Measurements from ENCODE around the gene CD38.

Gene CD38

GRCh38 chr4:15765910-15766697 is 12.0 kb upstream of the CD38 start:
- H3K27ac ChIP-seq (ENCODE audit: low read length): no peak overlapping the region
- H3K9ac ChIP-seq (ENCODE audit: low read depth, low read length): no peak overlapping the region
- no peaks in the 10 kb centered on the region for H3K9me3 ChIP-seq (ENCODE audit: insufficient read depth, low read depth, low read length)
- no peaks in the 10 kb centered on the region for H3K4me1 ChIP-seq (ENCODE audit: insufficient read depth, low read length)
- H3K27me3 ChIP-seq (ENCODE audit: insufficient read depth, low read length): no peaks in the 10 kb centered on the region
- no peak overlapping the region for H3K4me3 ChIP-seq (ENCODE audit: low read length)
- H3K36me3 ChIP-seq (ENCODE audit: insufficient read depth, low read depth, low read length): no peaks in the 10 kb centered on the region

DNA sequence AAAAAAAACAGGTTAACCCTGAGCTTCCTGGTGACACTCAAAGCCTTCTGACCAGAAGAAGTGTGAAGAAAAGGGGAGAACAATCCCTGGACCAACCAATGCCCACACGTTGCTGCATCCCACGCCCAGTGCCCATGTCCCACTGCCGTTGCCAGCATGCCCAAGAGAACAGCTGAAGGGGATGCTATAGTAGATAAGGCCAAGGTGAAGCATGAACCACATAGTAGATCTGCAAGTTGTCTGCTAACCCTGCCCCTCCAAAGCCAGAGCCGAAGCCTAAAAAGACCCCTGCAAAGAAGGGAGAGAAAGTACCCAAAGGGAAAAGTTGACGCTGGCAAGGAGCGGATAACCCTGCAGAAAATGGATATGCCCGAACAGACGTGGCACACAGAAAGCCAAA is 11.3 kb upstream of the CD38 start:
- no peaks in the 10 kb centered on the region for H3K9me3 ChIP-seq (ENCODE audit: insufficient read depth, low read depth, low read length)
- H3K36me3 ChIP-seq (ENCODE audit: insufficient read depth, low read depth, low read length): no peaks in the 10 kb centered on the region
- H3K9ac ChIP-seq (ENCODE audit: low read depth, low read length): no peak overlapping the region
- H3K4me1 ChIP-seq (ENCODE audit: insufficient read depth, low read length): no peaks in the 10 kb centered on the region
- H3K27me3 ChIP-seq (ENCODE audit: insufficient read depth, low read length): no peaks in the 10 kb centered on the region
- H3K27ac ChIP-seq (ENCODE audit: low read length): no peak overlapping the region
- no peak overlapping the region for H3K4me3 ChIP-seq (ENCODE audit: low read length)

GRCh38 chr4:15769202-15769601 is 8.9 kb upstream of the CD38 start:
- H3K9ac ChIP-seq (ENCODE audit: low read depth, low read length): no peak overlapping the region
- H3K36me3 ChIP-seq (ENCODE audit: insufficient read depth, low read depth, low read length): no peaks in the 10 kb centered on the region
- H3K27me3 ChIP-seq (ENCODE audit: insufficient read depth, low read length): no peaks in the 10 kb centered on the region
- no peaks in the 10 kb centered on the region for H3K4me1 ChIP-seq (ENCODE audit: insufficient read depth, low read length)
- H3K9me3 ChIP-seq (ENCODE audit: insufficient read depth, low read depth, low read length): no peaks in the 10 kb centered on the region
- H3K4me3 ChIP-seq (ENCODE audit: low read length): no peak overlapping the region
- no peak overlapping the region for H3K27ac ChIP-seq (ENCODE audit: low read length)

- Histone ChIP-seq H3K36me3 (ENCODE audit: insufficient read depth, low read depth, low read length) (no peaks in the 10 kb centered on the region), H3K9ac (ENCODE audit: low read depth, low read length) (no peak overlapping the region), H3K27ac (ENCODE audit: low read length) (no peak overlapping the region), H3K4me3 (ENCODE audit: low read length) (no peak overlapping the region), H3K9me3 (ENCODE audit: insufficient read depth, low read depth, low read length) (no peaks in the 10 kb centered on the region), H3K4me1 (ENCODE audit: insufficient read depth, low read length) (no peaks in the 10 kb centered on the region), H3K27me3 (ENCODE audit: insufficient read depth, low read length) (peaks cover 21% of the 10 kb centered on the region)
Measured at GRCh38 chr4:15771216-15772058, 6.7 kb upstream of the CD38 start.

GRCh38 chr4:15774020-15774420 is 4.1 kb upstream of the CD38 start:
- H3K4me1 ChIP-seq (ENCODE audit: insufficient read depth, low read length): no peaks in the 10 kb centered on the region; the same call in 1 of the 2 replicates
- no peaks in the 10 kb centered on the region for H3K9me3 ChIP-seq (ENCODE audit: insufficient read depth, low read depth, low read length)
- no peak overlapping the region for H3K27ac ChIP-seq (ENCODE audit: low read length)
- H3K4me3 ChIP-seq (ENCODE audit: low read length): no peak overlapping the region
- no peak overlapping the region for H3K9ac ChIP-seq (ENCODE audit: low read depth, low read length)
- peaks cover 45% of the 10 kb centered on the region for H3K27me3 ChIP-seq (ENCODE audit: insufficient read depth, low read length)
- H3K36me3 ChIP-seq (ENCODE audit: insufficient read depth, low read depth, low read length): no peaks in the 10 kb centered on the region

DNA sequence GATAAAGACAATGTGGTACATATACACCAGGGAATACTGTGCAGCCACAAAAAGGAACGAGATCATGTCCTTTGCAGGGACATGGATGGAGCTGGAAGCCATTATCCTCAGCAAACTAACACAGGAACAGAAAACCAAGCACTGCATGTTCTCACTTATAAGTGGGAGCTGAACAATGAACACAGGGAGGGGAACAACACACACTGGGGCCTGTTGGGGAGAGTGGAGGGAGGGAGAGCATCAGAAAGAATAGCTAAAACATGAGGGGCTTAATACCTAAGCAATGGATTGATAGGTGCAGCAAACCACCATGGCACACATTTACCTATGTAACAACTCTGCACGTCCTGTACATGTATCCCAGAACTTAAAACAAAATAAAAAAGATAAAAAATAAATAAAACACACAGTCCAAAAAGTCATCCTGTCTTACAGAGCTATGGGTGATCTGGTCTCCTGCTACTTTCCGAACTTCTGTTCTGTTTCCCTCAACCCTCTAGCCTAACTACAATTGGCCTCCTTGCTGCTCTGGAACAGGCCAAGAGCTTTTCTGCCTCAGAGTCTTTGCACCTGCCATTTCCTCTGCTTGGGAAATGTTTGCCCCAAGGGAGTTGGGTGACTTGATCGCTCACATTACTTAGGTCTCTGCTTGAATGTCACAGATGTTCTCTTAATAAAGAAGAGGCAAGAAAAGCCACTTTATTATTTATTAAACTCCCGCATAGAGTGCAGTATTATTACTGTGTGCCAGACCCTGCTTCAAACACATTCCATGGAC is 1.1 kb upstream of the CD38 start:
- H3K27ac ChIP-seq (ENCODE audit: low read length): no peak overlapping the region
- H3K4me3 ChIP-seq (ENCODE audit: low read length): no peak overlapping the region
- H3K36me3 ChIP-seq (ENCODE audit: insufficient read depth, low read depth, low read length): no peaks in the 10 kb centered on the region
- no peaks in the 10 kb centered on the region; the same call in 1 of the 2 replicates for H3K4me1 ChIP-seq (ENCODE audit: insufficient read depth, low read length)
- peaks cover 67% of the 10 kb centered on the region for H3K27me3 ChIP-seq (ENCODE audit: insufficient read depth, low read length)
- H3K9ac ChIP-seq (ENCODE audit: low read depth, low read length): no peak overlapping the region
- no peaks in the 10 kb centered on the region for H3K9me3 ChIP-seq (ENCODE audit: insufficient read depth, low read depth, low read length)

- Histone ChIP-seq H3K27me3 (ENCODE audit: insufficient read depth, low read length) (peaks cover 67% of the 10 kb centered on the region), H3K27ac (ENCODE audit: low read length) (no peak overlapping the region), H3K9ac (ENCODE audit: low read depth, low read length) (no peak overlapping the region), H3K9me3 (ENCODE audit: insufficient read depth, low read depth, low read length) (no peaks in the 10 kb centered on the region), H3K4me3 (ENCODE audit: low read length) (peak overlapping the region; percentile 70; the same call in 1 of the 2 replicates), H3K36me3 (ENCODE audit: insufficient read depth, low read depth, low read length) (no peaks in the 10 kb centered on the region), H3K4me1 (ENCODE audit: insufficient read depth, low read length) (no peaks in the 10 kb centered on the region; the same call in 1 of the 2 replicates)
Measured at GRCh38 chr4:15777697-15778288, 335 bp upstream of the CD38 start.

DNA sequence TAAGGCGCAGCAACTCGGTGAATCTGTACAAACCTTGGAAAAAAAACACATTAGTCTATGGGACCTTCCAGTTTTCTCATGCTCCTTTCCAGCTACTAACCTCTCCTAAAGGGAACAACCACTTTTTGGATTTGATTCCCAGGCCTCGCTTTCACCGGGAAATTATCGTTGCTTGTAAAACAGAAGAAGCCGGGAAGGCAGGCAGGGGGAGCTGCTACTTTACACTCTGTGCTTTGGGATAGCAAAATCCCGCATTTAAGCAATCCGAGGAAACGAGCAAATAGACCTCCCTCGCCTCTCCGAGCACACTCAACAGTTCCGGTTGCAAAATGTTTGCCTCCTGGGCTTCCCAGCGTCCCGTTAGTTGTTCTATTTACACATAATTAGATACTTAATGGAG is 1.2 kb downstream of the CD38 start:
- Histone ChIP-seq H3K9ac (ENCODE audit: low read depth, low read length) (no peak overlapping the region), H3K4me1 (ENCODE audit: insufficient read depth, low read length) (peaks cover 2% of the 10 kb centered on the region; the same call in 1 of the 2 replicates), H3K36me3 (ENCODE audit: insufficient read depth, low read depth, low read length) (no peaks in the 10 kb centered on the region), H3K4me3 (ENCODE audit: low read length) (peak overlapping the region; percentile 70), H3K27me3 (ENCODE audit: insufficient read depth, low read length) (peaks cover 66% of the 10 kb centered on the region), H3K9me3 (ENCODE audit: insufficient read depth, low read depth, low read length) (no peaks in the 10 kb centered on the region), H3K27ac (ENCODE audit: low read length) (no peak overlapping the region)

GRCh38 chr4:15779809-15780208 is 1.7 kb downstream of the CD38 start:
- Histone ChIP-seq H3K4me1 (ENCODE audit: insufficient read depth, low read length) (peaks cover 2% of the 10 kb centered on the region; the same call in 1 of the 2 replicates), H3K4me3 (ENCODE audit: low read length) (peak overlapping the region; percentile 70), H3K9me3 (ENCODE audit: insufficient read depth, low read depth, low read length) (no peaks in the 10 kb centered on the region), H3K27ac (ENCODE audit: low read length) (no peak overlapping the region), H3K27me3 (ENCODE audit: insufficient read depth, low read length) (peaks cover 61% of the 10 kb centered on the region), H3K9ac (ENCODE audit: low read depth, low read length) (no peak overlapping the region), H3K36me3 (ENCODE audit: insufficient read depth, low read depth, low read length) (no peaks in the 10 kb centered on the region)

- no peak overlapping the region for H3K27ac ChIP-seq (ENCODE audit: low read length)
- no peaks in the 10 kb centered on the region for H3K9me3 ChIP-seq (ENCODE audit: insufficient read depth, low read depth, low read length)
- peaks cover 2% of the 10 kb centered on the region; the same call in 1 of the 2 replicates for H3K4me1 ChIP-seq (ENCODE audit: insufficient read depth, low read length)
- peaks cover 45% of the 10 kb centered on the region for H3K27me3 ChIP-seq (ENCODE audit: insufficient read depth, low read length)
- no peak overlapping the region for H3K9ac ChIP-seq (ENCODE audit: low read depth, low read length)
- no peaks in the 10 kb centered on the region for H3K36me3 ChIP-seq (ENCODE audit: insufficient read depth, low read depth, low read length)
- no peak overlapping the region for H3K4me3 ChIP-seq (ENCODE audit: low read length)
Measured at GRCh38 chr4:15781427-15782095, 3.4 kb downstream of the CD38 start.

DNA sequence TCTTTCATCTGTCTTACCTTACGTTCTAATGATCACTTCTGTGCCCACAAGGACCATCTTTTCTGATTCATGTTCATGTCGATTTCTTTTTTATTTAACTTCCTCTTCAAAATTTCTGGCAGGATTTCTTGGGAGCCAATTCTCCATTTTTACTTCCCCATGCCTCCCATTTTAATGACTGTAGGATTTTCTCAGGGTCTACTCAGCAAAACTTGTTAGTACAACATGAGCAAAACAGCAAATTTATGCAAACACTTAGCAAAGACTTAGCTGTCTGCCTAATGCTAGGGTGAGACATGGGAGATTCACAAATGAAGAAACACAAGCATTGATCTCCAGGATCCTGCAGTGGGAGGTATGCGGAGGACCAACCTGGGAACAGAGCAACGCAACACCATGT is 5.5 kb downstream of the CD38 start:
- Histone ChIP-seq H3K4me1 (ENCODE audit: insufficient read depth, low read length) (peaks cover 2% of the 10 kb centered on the region; the same call in 1 of the 2 replicates), H3K27me3 (ENCODE audit: insufficient read depth, low read length) (peaks cover 25% of the 10 kb centered on the region), H3K4me3 (ENCODE audit: low read length) (no peak overlapping the region), H3K36me3 (ENCODE audit: insufficient read depth, low read depth, low read length) (no peaks in the 10 kb centered on the region), H3K9me3 (ENCODE audit: insufficient read depth, low read depth, low read length) (peaks cover 8% of the 10 kb centered on the region), H3K9ac (ENCODE audit: low read depth, low read length) (no peak overlapping the region), H3K27ac (ENCODE audit: low read length) (no peak overlapping the region)

Measured in iPS-20b (cell line).